ENCODE data around the gene LCN15. TPM values are rescaled to one million over a fixed set of nuclear protein-coding genes. Genes with fewer than 3 reads are reported as not detected.

The LCN15 gene
- total RNA-seq, 1 donor from 2014 or later = not detected

DNA sequence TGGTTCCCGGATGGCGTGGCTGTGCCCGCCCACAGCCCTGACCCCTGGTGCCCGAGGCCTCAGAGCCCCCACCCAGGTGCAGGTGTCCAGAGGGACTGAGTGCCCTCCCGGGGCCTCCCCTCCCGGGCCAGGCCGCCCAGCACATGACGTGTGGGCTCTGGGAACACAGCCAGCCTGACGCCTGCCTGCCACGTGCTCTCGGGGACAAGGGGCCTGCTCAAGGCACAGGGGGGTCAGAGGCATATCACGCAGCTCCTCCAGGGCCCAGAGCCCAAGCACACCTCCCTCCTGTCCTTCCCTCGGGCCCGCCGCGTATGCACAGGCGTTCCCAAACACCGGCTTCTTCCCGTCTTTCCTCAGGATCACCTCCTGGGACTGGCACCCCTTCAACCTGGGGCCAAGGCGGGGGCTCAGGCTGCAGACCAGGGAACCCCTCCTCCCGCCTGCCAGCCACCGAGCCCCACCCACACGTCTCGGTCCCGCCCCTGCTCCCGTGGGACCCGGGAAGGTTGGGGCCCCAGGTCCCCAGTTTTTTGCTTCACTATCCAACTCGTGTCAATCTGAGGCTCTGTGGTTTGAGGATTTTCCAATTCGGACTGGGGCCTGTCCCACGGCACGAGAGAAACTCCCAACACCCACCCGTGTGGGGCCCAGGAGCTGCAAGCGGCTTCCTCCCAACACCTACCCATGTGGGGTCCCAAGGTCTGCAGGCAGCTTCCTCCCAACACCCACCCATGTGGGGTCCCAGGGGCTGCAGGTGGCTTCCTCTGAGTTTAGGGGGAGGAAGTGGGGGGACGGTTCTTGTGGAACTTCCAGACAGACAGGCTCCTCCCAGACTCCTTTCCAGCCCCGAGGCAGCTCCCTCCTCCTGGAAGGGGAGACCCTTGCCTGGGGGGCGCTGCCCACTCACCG, 23.1 kb downstream of the LCN15 start:
- no peak overlapping the region for H3K4me3 ChIP-seq (ENCODE audit: low read depth, low read length)
- TF ChIP-seq, protein P1, sequence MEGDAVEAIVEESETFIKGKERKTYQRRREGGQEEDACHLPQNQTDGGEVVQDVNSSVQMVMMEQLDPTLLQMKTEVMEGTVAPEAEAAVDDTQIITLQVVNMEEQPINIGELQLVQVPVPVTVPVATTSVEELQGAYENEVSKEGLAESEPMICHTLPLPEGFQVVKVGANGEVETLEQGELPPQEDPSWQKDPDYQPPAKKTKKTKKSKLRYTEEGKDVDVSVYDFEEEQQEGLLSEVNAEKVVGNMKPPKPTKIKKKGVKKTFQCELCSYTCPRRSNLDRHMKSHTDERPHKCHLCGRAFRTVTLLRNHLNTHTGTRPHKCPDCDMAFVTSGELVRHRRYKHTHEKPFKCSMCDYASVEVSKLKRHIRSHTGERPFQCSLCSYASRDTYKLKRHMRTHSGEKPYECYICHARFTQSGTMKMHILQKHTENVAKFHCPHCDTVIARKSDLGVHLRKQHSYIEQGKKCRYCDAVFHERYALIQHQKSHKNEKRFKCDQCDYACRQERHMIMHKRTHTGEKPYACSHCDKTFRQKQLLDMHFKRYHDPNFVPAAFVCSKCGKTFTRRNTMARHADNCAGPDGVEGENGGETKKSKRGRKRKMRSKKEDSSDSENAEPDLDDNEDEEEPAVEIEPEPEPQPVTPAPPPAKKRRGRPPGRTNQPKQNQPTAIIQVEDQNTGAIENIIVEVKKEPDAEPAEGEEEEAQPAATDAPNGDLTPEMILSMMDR (IDR thresholded peaks at IDR 0.05; ENCODE audit: insufficient read depth, low read length, severe bottlenecking) = no peak
- no peaks in the 10 kb centered on the region for H3K36me3 ChIP-seq (ENCODE audit: control insufficient read depth, insufficient read depth, low read length)
- H3K27me3 ChIP-seq (ENCODE audit: control insufficient read depth, insufficient read depth, low read length) = peaks cover 28% of the 10 kb centered on the region
- FAIRE-seq (no peak), DNase-seq (ENCODE audit: low read depth) (no peak)

DNA sequence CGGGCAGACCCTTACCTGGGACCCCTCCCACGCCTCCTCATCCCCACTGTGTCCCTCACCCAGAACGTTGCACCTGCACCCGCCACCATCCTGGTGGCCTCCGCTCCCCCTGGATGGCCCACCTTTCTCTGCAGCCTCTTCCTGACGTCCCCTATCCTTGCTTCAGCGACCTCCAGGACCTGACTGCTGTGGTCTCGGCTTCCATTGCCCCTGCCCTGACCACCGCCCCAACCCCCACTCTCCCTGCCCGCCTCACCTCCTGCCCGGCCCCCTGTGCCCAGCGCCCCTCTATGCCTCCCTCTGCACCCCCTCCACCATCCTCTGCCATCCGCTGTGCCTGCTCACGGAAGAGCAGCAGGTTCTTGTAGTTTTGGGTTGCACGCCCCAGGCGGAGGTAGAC, 23.8 kb downstream of the LCN15 start:
- no peak for FAIRE-seq
- Histone ChIP-seq H3K4me3 (ENCODE audit: low read depth, low read length) (no peak overlapping the region), H3K27me3 (ENCODE audit: control insufficient read depth, insufficient read depth, low read length) (peaks cover 28% of the 10 kb centered on the region), H3K36me3 (ENCODE audit: control insufficient read depth, insufficient read depth, low read length) (no peaks in the 10 kb centered on the region)
- no peak for DNase-seq (ENCODE audit: low read depth)
- TF ChIP-seq, protein P1 (IDR thresholded peaks at IDR 0.05; ENCODE audit: insufficient read depth, low read length, severe bottlenecking) = no peak

DNA sequence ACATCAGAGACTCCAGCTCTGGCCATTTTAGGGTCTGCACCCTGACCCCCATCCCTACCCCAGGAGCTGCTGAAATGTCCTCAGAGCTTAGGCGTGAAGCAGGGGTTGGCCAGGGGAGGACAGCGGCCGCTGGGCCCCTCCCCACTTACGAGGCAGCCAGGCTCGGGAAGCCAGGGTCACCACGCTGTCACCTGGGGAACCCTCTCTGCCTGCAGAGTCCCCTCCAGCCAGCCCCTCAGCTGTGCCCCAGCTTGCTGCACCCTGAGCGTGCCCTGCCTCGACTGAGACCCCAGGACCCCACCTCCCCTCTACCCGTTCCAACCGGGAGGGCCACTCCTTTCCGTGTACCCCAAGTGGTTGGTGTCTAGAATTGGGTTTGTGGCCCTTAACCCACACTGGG, 24.2 kb downstream of the LCN15 start:
- peaks cover 28% of the 10 kb centered on the region for H3K27me3 ChIP-seq (ENCODE audit: control insufficient read depth, insufficient read depth, low read length)
- TF ChIP-seq, protein P1 (IDR thresholded peaks at IDR 0.05; ENCODE audit: insufficient read depth, low read length, severe bottlenecking) = no peak
- H3K36me3 ChIP-seq (ENCODE audit: control insufficient read depth, insufficient read depth, low read length) = no peaks in the 10 kb centered on the region
- DNase-seq (ENCODE audit: low read depth) (no peak), FAIRE-seq (no peak)
- H3K4me3 ChIP-seq (ENCODE audit: low read depth, low read length) = no peak overlapping the region

DNA sequence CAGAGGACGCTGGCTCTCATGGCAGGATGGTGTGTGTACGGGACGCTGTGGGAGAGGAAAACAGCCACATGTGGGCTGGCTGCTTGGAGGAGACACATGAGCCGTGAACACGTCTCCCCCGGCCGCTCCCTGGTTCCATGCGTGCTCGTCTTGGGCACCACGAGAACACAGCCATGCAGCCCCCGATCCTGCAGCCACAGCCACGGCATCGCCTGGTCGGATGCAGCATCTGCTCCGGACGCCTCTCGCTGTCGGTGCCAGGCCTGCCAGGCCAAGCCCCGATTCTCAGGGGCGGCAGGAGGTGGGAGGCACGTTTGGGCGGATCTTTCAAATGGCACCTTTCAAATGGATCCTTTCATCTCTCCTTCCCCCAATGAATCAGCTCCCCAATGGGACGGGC, 24.8 kb downstream of the LCN15 start:
- H3K27me3 ChIP-seq (ENCODE audit: control insufficient read depth, insufficient read depth, low read length) = peaks cover 28% of the 10 kb centered on the region
- DNase-seq (ENCODE audit: low read depth) (no peak), FAIRE-seq (no peak)
- no peak overlapping the region for H3K4me3 ChIP-seq (ENCODE audit: low read depth, low read length)
- TF ChIP-seq, protein P1 (IDR thresholded peaks at IDR 0.05; ENCODE audit: insufficient read depth, low read length, severe bottlenecking) = no peak
- no peaks in the 10 kb centered on the region for H3K36me3 ChIP-seq (ENCODE audit: control insufficient read depth, insufficient read depth, low read length)

DNA sequence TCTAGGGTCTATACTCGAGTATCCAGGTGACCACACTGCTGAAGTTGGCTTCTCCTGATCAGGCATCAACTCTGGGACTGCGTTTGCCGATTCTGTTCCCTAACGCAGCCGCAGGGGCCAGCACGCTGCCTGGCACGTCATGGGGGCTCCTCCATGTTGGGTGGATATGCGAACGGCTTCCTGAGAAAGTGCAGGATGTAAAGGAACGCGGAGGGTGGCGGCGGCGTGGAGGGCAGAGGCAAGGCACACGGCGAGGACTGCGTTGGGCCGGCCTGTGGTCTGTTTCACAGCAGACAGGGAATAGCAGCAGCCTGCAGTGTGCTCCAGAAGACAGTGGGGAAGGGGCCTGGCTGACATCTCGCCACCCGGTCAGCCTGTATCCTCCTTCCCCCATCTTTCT, 25.4 kb downstream of the LCN15 start:
- no peaks in the 10 kb centered on the region for H3K36me3 ChIP-seq (ENCODE audit: control insufficient read depth, insufficient read depth, low read length)
- no peak for FAIRE-seq
- TF ChIP-seq, protein P1 (IDR thresholded peaks at IDR 0.05; ENCODE audit: insufficient read depth, low read length, severe bottlenecking) = no peak
- DNase-seq (ENCODE audit: low read depth) = no peak
- H3K27me3 ChIP-seq (ENCODE audit: control insufficient read depth, insufficient read depth, low read length) = peaks cover 28% of the 10 kb centered on the region
- no peak overlapping the region for H3K4me3 ChIP-seq (ENCODE audit: low read depth, low read length)
